ENCODE measurements around the gene SART1. TPM values are rescaled to one million over a fixed set of nuclear protein-coding genes. Genes with fewer than 3 reads are reported as not detected.

The SART1 gene
- total and polyA plus RNA-seq, 4 donors = 31.4 to 145 (median 48.3) TPM

GRCh38 chr11:65981972-65982823 is 20.7 kb downstream of the SART1 start:
- Histone ChIP-seq H3K9me3 (ENCODE audit: control insufficient read depth in 4 of 4, insufficient read depth in 3 of 4, low read length in 3 of 4) (no peaks in the 10 kb centered on the region), H3K27ac (ENCODE audit: low read depth in 1 of 2, low read length in 1 of 2) (no peak overlapping the region), H3K9ac (ENCODE audit: insufficient read depth in 1 of 2, low read length in 2 of 2) (no peak overlapping the region), H3K27me3 (ENCODE audit: control insufficient read depth in 3 of 3, insufficient read depth in 3 of 3, low read length in 2 of 3) (no peaks in the 10 kb centered on the region), H3K36me3 (ENCODE audit: control insufficient read depth in 4 of 4, insufficient read depth in 4 of 4, low read length in 4 of 4) (peaks cover 4 to 23% (median 10%) of the 10 kb centered on the region in 4 donors), H3K4me1 (ENCODE audit: control insufficient read depth in 5 of 5, insufficient read depth in 5 of 5, low read length in 5 of 5) (no peaks in the 10 kb centered on the region), H3K4me3 (no peak overlapping the region)
- TF ChIP-seq CTCF (IDR thresholded peaks at IDR 0.05; ENCODE audit: control extremely low read depth, extremely low read depth) = no peak
- no peak for DNase-seq
- ATAC-seq (ENCODE audit: insufficient read depth, low FRiP score) = no peak
- 77 to 81% methylated on average over 16 of the region's 16 CpGs for WGBS, 2 donors

- H3K4me3 ChIP-seq = no peak overlapping the region
- WGBS, 2 donors = 74 to 84% methylated on average over 22 of the region's 22 CpGs
- TF ChIP-seq CTCF (IDR thresholded peaks at IDR 0.05; ENCODE audit: control extremely low read depth, extremely low read depth) = no peak
- peaks cover 4 to 15% (median 7%) of the 10 kb centered on the region in 4 donors for H3K36me3 ChIP-seq (ENCODE audit: control insufficient read depth in 4 of 4, insufficient read depth in 4 of 4, low read length in 4 of 4)
- no peaks in the 10 kb centered on the region for H3K27me3 ChIP-seq (ENCODE audit: control insufficient read depth in 3 of 3, insufficient read depth in 3 of 3, low read length in 2 of 3)
- DNase-seq = no peak
- H3K9ac ChIP-seq (ENCODE audit: insufficient read depth in 1 of 2, low read length in 2 of 2) = no peak overlapping the region
- H3K27ac ChIP-seq (ENCODE audit: low read depth in 1 of 2, low read length in 1 of 2) = no peak overlapping the region
- ATAC-seq (ENCODE audit: insufficient read depth, low FRiP score) = no peak
- no peaks in the 10 kb centered on the region for H3K4me1 ChIP-seq (ENCODE audit: control insufficient read depth in 5 of 5, insufficient read depth in 5 of 5, low read length in 5 of 5)
- H3K9me3 ChIP-seq (ENCODE audit: control insufficient read depth in 4 of 4, insufficient read depth in 3 of 4, low read length in 3 of 4) = no peaks in the 10 kb centered on the region
These were observed 21.5 kb downstream of the SART1 start for GRCh38 chr11:65982824-65983588.

- TF ChIP-seq CTCF (IDR thresholded peaks at IDR 0.05; ENCODE audit: control extremely low read depth, extremely low read depth) = no peak
- H3K9ac ChIP-seq (ENCODE audit: insufficient read depth in 1 of 2, low read length in 2 of 2) = no peak overlapping the region
- 87 to 88% methylated on average over 5 of the region's 5 CpGs for WGBS, 2 donors
- no peak overlapping the region for H3K27ac ChIP-seq (ENCODE audit: low read depth in 1 of 2, low read length in 1 of 2)
- H3K36me3 ChIP-seq (ENCODE audit: control insufficient read depth in 4 of 4, insufficient read depth in 4 of 4, low read length in 4 of 4) = peaks cover 3 to 10% (median 5%) of the 10 kb centered on the region in 4 donors
- no peaks in the 10 kb centered on the region for H3K9me3 ChIP-seq (ENCODE audit: control insufficient read depth in 4 of 4, insufficient read depth in 3 of 4, low read length in 3 of 4)
- DNase-seq (no peak), ATAC-seq (ENCODE audit: insufficient read depth, low FRiP score) (no peak)
- H3K27me3 ChIP-seq (ENCODE audit: control insufficient read depth in 3 of 3, insufficient read depth in 3 of 3, low read length in 2 of 3) = no peaks in the 10 kb centered on the region
- H3K4me3 ChIP-seq = no peak overlapping the region
- no peaks in the 10 kb centered on the region for H3K4me1 ChIP-seq (ENCODE audit: control insufficient read depth in 5 of 5, insufficient read depth in 5 of 5, low read length in 5 of 5)
These were observed 22.1 kb downstream of the SART1 start for GRCh38 chr11:65983589-65983987.
